Activated CD8-positive, alpha-beta memory T cell treated with anti-CD3 and anti-CD28 coated beads, Interleukin-2, amount 10 ng/mL, durations not matched to agents 7 days and 5 days (primary cell): Measurements from ENCODE around the gene SLC2A13. TPM values are rescaled to one million over a fixed set of nuclear protein-coding genes. Genes with fewer than 3 reads are reported as not detected.
A peak's percentile ranks its signal among the peaks of the same experiment; 100 is the strongest.

Experiments
- ATAC-seq: fragments of 150-1000 bp; cut with Tn5 transposase; one replicate; pipeline ENCODE4 v1.10.0; 2021; ENCODE audit warnings: moderate library complexity
- CTCF ChIA-PET: fragments of 350-600 bp; sonication (Branson Sonifier 250); formaldehyde crosslinking; loops from one replicate; lab custom pipeline; 2021; ENCODE audit warnings: antibody characterized with exemption; lab: Charles Lee
- DNase-seq: peaks from one replicate; pipeline ENCODE4 v3.0.0-alpha.2; 2020
- H3K27ac Mint-ChIP-seq: one replicate; pipeline ENCODE4 v1.8.0; 2021; ENCODE audit warnings: mild to moderate bottlenecking, mixed read lengths
- H3K27me3 Mint-ChIP-seq: one replicate; pipeline ENCODE4 v1.8.0; 2021; ENCODE audit warnings: mixed read lengths
- H3K36me3 Mint-ChIP-seq: one replicate; pipeline ENCODE4 v1.8.0; 2021; ENCODE audit warnings: mild to moderate bottlenecking, mixed read lengths
- H3K4me1 Mint-ChIP-seq: one replicate; pipeline ENCODE4 v1.8.0; 2021; ENCODE audit warnings: mixed read lengths
- H3K4me3 Mint-ChIP-seq: one replicate; pipeline ENCODE4 v1.8.0; 2021; ENCODE audit warnings: mild to moderate bottlenecking, moderate library complexity, mixed read lengths
- H3K9me3 Mint-ChIP-seq: one replicate; pipeline ENCODE4 v1.8.0; 2022; ENCODE audit warnings: low read depth, mixed read lengths
- total RNA-seq, 2 experiments: library from RNA; stranded (reverse); gene quantifications; one replicate each; pipeline ENCODE4 v1.2.3, GENCODE V29; 2021

Gene SLC2A13
- total RNA-seq, 2 experiments from 2014 or later: 7.8 to 8.0 TPM

DNA sequence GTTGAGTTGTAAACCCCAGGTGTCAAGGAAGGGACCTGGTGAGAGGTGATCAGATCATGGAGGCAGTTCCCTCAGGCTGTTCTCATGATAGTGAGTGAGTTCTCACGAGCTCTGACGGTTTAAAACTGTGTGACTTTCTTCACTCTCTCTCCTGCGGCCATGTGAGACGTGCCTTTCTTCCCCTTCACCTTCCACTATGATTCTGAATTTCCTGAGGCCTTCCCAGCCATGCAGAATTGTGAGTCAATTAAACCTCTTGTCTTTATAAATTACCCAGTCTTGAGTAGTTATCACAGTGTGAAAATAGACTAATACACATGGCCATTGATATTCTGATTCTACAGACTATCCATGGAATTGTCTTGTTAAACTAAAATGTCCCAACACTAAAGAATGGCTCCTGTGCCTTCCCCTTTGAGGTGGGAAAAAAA lies 85.6 kb downstream of the SLC2A13 start:
- Mint-ChIP-seq H3K9me3 (no peaks in the 10 kb centered on the region), H3K27ac (no peak overlapping the region), H3K36me3 (peaks cover 4% of the 10 kb centered on the region)

DNA sequence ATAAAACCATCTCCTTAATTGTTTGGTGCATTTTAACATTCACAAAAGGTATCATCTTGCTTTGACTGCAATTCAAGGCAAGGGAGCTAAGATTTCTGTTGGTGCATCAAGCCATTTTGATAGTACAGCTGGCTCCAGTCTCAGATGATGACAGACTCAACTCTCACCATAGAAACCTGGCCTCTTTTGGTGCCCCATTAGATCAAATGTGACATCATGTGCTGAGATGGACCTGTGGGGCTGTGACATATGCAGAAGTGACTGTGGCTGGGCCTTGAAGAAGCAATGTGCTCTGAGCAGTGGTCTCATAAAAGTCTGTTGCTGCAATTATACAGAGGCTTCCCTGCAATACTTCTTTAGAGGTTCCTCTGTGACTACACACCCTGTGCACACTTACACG lies 88.4 kb downstream of the SLC2A13 start:
- Mint-ChIP-seq H3K4me3 (no peak overlapping the region), H3K9me3 (no peaks in the 10 kb centered on the region), H3K4me1 (peaks cover 14% of the 10 kb centered on the region), H3K27ac (no peak overlapping the region), H3K27me3 (no peaks in the 10 kb centered on the region), H3K36me3 (peaks cover 2% of the 10 kb centered on the region)
- no peak for ATAC-seq
- no peak for DNase-seq
- CTCF ChIA-PET: interaction anchor here (1.5 kb wide), 1 partner anchor 90 kb away, joined by 5 read pairs; no protein-coding TSS in a partner anchor

More for the DNA sequence above, 85.6 kb downstream of the SLC2A13 start:
- ATAC-seq (no peak), DNase-seq (no peak)
- no peaks in the 10 kb centered on the region for H3K27me3 Mint-ChIP-seq
- no peak overlapping the region for H3K4me3 Mint-ChIP-seq
- CTCF ChIA-PET: interaction anchor here (2.5 kb wide), 1 partner anchor 9 kb away, joined by 7 read pairs; no protein-coding TSS in a partner anchor
- peaks cover 3% of the 10 kb centered on the region for H3K4me1 Mint-ChIP-seq

DNA sequence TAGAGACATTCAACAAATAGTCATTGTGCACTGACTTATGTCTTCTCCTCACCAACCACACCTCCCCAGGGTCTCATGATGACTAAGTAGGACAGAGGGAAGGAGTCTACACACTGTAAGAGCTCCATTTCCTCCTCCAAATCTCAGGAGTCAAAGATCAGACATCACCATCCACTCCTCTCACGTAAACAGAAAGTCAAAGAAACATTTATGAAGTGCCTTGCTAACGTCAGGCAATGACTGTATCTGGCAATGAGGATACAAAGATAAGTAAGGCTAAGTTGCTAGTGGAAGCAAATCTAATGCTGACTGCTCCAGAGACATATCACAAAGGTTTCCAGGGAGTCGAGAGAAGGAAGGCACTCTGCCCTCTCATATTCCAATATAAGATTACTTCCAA lies 88.9 kb downstream of the SLC2A13 start:
- Mint-ChIP-seq H3K4me3 (no peak overlapping the region), H3K27ac (no peak overlapping the region), H3K27me3 (no peaks in the 10 kb centered on the region), H3K9me3 (no peaks in the 10 kb centered on the region), H3K4me1 (peaks cover 17% of the 10 kb centered on the region), H3K36me3 (peaks cover 2% of the 10 kb centered on the region)
- CTCF ChIA-PET: interaction anchor here (1.5 kb wide), 1 partner anchor 90 kb away, joined by 5 read pairs; no protein-coding TSS in a partner anchor
- DNase-seq (no peak), ATAC-seq (no peak)

DNA sequence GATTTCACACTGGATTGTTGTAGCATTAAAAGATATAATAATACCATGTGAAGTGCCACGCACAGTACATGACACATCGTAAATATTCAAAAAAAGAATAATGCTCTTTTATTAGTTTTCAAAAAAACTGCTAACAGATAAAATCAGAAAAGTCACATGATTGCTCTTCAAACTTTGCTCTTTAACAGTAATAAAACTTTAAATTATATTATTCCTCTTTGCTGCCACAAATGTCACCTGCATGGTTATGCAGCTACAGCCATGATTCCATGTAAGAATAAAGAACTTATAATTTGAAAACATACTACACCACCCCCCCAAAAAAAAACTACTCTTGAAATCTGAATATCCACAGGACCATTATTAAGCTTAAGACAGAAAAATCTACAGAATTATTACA lies 90.0 kb downstream of the SLC2A13 start:
- no peaks in the 10 kb centered on the region for H3K27me3 Mint-ChIP-seq
- peaks cover 2% of the 10 kb centered on the region for H3K36me3 Mint-ChIP-seq
- H3K27ac Mint-ChIP-seq: no peak overlapping the region
- no peaks in the 10 kb centered on the region for H3K9me3 Mint-ChIP-seq
- CTCF ChIA-PET: interaction anchor here (0.8 to 1.5 kb wide), 2 partner anchors 91 to 102 kb away, joined by 3 to 5 read pairs; no protein-coding TSS in a partner anchor
- ATAC-seq: no peak
- H3K4me3 Mint-ChIP-seq: no peak overlapping the region
- DNase-seq: no peak
- peaks cover 27% of the 10 kb centered on the region for H3K4me1 Mint-ChIP-seq

DNA sequence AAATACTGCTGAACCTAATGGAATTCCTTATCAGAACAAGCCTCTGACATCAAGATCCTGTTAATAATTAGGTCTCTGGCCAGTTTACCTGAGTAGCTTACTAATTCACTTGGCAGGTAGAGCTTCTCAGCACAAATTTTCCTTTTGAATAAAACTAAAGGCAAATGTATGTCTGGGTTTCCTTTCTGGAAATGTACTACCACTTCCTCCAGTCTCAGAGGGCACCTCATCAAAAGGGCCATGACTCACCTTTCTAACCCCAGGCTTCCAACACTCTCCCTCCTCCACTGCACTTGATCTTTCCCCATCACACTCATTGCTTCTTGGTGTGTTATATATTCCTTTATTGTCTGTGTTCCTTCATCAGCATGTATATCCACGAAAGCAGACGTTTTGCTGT lies 90.5 kb downstream of the SLC2A13 start:
- CTCF ChIA-PET: no interaction called here
- ATAC-seq (no peak), DNase-seq (no peak)
- H3K4me3 Mint-ChIP-seq: no peak overlapping the region
- no peaks in the 10 kb centered on the region for H3K27me3 Mint-ChIP-seq
- peaks cover 2% of the 10 kb centered on the region for H3K36me3 Mint-ChIP-seq
- no peak overlapping the region for H3K27ac Mint-ChIP-seq
- no peaks in the 10 kb centered on the region for H3K9me3 Mint-ChIP-seq
- peaks cover 29% of the 10 kb centered on the region for H3K4me1 Mint-ChIP-seq

DNA sequence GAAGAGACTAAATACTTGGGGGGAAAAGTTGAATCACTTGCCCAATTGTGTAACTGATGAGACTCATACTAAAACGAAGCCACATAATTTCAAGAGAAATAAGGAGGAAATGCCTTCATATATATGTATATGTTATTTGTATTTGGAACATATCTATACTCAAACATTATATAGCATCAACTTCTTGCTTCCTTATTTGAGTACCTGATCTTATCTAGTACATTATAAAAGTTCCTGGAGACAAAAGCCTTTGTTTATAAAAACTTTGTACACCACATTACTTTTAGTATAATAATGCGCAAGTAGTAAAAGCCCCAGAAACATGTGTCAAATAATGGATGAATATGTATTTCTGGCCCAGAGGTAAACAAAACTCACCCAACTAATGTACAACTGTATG lies 92.0 kb downstream of the SLC2A13 start:
- no peaks in the 10 kb centered on the region for H3K9me3 Mint-ChIP-seq
- no peak for DNase-seq
- H3K27me3 Mint-ChIP-seq: no peaks in the 10 kb centered on the region
- CTCF ChIA-PET: interaction anchor here (2.1 kb wide), 1 partner anchor 93 kb away, joined by 11 read pairs; the partner anchor contains the start of gene SLC2A13
- no peak overlapping the region for H3K4me3 Mint-ChIP-seq
- no peak for ATAC-seq
- peaks cover 29% of the 10 kb centered on the region for H3K4me1 Mint-ChIP-seq
- no peak overlapping the region for H3K27ac Mint-ChIP-seq
- H3K36me3 Mint-ChIP-seq: peaks cover 2% of the 10 kb centered on the region

DNA sequence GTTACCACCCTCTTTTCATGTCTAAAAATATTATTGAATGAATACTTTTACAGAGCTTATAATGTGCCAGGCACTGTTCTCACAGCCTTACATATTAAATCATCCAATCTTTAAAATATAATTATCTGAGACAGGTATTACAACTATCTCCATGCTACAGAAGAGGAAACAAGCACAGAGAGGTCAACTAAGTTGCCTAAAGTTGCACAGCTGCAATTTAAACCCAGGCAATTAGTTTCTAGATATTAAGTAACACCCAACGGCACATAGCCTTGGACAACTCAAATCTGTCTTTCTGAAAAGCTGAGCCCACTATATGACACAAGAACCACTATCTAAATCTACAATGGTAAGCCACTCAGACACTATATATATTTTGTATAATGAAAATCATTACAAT lies 92.6 kb downstream of the SLC2A13 start:
- no peak overlapping the region for H3K4me3 Mint-ChIP-seq
- H3K4me1 Mint-ChIP-seq: peaks cover 29% of the 10 kb centered on the region
- peaks cover 2% of the 10 kb centered on the region for H3K36me3 Mint-ChIP-seq
- CTCF ChIA-PET: interaction anchor here (2.1 kb wide), 1 partner anchor 93 kb away, joined by 11 read pairs; the partner anchor contains the start of gene SLC2A13
- H3K9me3 Mint-ChIP-seq: no peaks in the 10 kb centered on the region
- DNase-seq (no peak), ATAC-seq (no peak)
- H3K27ac Mint-ChIP-seq: no peak overlapping the region
- no peaks in the 10 kb centered on the region for H3K27me3 Mint-ChIP-seq

DNA sequence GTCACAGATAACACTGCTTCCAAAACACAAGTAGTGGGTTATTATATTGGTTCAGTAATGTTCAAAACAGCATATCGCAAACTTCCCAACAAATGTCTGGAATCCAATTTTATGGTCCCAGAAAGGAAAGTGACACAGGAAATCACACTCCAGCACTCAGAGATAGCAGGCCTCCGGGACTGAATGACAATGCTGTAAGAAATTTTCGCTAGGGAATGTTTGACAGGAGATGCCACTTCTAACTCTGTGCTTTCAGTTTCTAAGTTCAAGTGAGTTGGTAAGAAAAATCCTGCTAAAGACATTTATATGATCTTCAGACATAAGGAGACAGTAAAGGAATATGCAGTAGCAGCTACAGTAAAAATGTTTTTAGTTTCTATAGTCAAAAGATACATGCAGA lies 93.2 kb downstream of the SLC2A13 start:
- Mint-ChIP-seq H3K4me3 (no peak overlapping the region), H3K4me1 (peaks cover 29% of the 10 kb centered on the region), H3K36me3 (peaks cover 2% of the 10 kb centered on the region), H3K27ac (no peak overlapping the region), H3K9me3 (no peaks in the 10 kb centered on the region), H3K27me3 (no peaks in the 10 kb centered on the region)
- ATAC-seq: no peak
- DNase-seq: no peak
- CTCF ChIA-PET: interaction anchor here (2.1 kb wide), 1 partner anchor 94 kb away, joined by 11 read pairs; the partner anchor contains the start of gene SLC2A13

DNA sequence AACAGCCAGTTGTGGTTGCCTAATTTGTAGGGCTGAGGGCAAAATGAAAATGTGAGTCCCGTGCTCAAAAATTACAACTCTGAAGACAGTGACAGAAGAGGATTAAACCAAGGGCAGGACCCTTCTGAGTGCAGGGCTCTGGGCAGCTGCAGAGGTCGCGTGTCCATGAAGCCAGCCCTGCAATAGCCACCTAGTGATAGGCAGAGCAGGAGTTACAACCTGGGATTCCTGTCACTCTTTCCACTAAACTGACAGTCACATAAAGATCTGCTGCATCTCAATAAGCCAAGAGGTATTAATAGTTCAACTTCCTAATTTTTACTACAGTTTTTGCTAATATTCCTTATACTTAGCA lies 94.1 kb downstream of the SLC2A13 start:
- CTCF ChIA-PET: interaction anchor here (0.7 to 3.1 kb wide), 31 partner anchors 9 to 687 kb away, joined by 3 to 93 read pairs (median 4); partner anchors contain the start of gene SLC2A13
- ATAC-seq (peak; percentile 45), DNase-seq (no peak)
- Mint-ChIP-seq H3K27me3 (no peaks in the 10 kb centered on the region), H3K27ac (peak overlapping the region; percentile 51), H3K4me3 (peak overlapping the region; percentile 62), H3K9me3 (no peaks in the 10 kb centered on the region), H3K36me3 (peaks cover 2% of the 10 kb centered on the region), H3K4me1 (peaks cover 29% of the 10 kb centered on the region)

DNA sequence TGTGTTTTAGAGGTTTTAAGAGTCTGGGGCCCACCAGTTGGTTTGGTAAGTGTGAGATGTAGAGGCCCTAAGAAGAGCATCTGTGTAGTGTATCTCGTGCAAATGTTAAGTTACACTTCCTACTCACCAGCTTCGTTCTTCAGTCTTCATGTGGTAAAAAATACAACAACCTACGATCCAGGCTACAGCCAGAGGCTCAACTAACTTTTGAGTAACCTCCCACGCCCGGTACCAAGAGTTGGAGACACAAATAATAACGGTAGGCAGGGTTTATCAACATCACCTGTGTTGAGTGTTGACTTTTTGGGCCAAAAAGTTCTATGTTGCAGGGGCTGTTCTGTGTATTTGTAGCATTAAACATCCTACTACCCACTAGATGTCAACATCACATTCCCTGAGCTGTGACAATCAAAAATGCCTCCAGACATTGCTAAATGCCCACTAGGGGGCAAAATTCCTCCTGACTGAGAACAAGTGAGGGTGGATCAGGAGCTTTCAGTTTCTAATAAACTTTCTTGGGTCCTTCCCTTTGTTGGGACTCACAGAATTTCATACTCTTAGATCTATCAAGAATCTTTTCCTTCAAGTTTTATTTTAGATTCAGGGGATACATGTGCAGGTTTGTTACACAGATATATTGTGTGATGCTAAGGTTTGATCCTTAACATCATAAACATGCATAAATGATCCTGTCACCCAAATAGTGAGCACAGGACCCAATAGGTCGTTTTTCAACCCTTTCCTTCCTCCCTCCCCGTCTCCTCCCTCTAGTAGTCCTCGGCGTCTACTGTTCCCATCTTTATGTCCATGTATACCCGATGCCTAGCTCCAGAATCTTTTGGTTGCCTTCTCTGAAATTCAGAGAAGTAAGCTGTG lies 94.7 kb downstream of the SLC2A13 start:
- no peaks in the 10 kb centered on the region for H3K9me3 Mint-ChIP-seq
- DNase-seq: peak; percentile 72
- peak overlapping the region; percentile 51 for H3K27ac Mint-ChIP-seq
- H3K27me3 Mint-ChIP-seq: no peaks in the 10 kb centered on the region
- peaks cover 29% of the 10 kb centered on the region for H3K4me1 Mint-ChIP-seq
- CTCF ChIA-PET: interaction anchor here (0.7 to 3.1 kb wide), 32 partner anchors 9 to 686 kb away, joined by 3 to 93 read pairs (median 4); partner anchors contain the start of gene SLC2A13
- peak; percentile 92 for ATAC-seq
- H3K4me3 Mint-ChIP-seq: peak overlapping the region; percentile 62
- H3K36me3 Mint-ChIP-seq: peaks cover 2% of the 10 kb centered on the region

DNA sequence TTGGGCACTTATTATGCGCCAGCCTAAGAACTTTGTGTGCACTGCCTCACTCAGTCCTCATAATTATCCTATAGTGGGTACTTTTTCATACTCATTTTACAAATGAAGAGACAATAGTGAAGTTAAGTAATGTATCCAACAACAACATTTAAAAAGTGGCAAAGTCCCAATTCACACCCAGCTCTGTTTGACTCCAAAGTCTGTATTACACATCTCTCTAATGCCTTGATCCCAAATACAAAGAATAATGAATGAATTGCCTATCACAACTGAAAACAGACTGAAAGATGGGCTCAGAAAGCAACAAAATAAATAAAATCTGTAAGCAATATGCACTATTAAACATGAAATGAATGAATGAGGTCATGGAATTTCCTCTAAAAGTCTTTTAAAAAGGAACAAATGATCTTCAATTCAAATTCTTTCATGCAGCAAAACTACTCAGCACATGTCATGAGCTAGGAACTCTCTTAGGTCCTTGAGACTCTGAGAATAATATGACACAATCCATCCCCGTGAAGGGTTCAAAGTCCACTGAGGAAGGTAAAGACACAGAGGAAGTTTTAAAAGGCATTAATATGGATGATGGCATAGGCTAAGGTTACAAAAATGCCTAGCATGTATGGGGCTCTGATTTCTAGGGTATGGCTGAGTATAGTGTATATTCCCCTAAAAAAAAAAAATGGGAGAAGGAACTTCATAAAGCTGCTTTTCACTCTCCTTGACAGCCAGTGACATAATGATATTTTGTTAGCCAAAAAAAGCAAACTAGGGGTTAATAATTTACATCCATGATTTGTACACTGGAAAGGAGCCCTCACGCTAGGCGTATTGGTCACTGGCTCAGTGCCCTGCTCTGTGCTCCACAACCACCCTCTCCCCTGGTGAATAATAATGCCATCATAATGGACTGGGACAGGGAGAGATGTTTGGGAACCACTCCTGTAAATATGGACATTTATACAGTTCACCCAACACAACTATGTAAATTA lies 103.4 kb downstream of the SLC2A13 start:
- Mint-ChIP-seq H3K4me1 (peaks cover 3% of the 10 kb centered on the region), H3K9me3 (peaks cover 12% of the 10 kb centered on the region), H3K36me3 (peaks cover 20% of the 10 kb centered on the region), H3K27ac (no peak overlapping the region), H3K27me3 (no peaks in the 10 kb centered on the region), H3K4me3 (no peak overlapping the region)
- CTCF ChIA-PET: interaction anchor here (0.7 kb wide), 1 partner anchor 9 kb away, joined by 3 read pairs; no protein-coding TSS in a partner anchor
- ATAC-seq (no peak), DNase-seq (no peak)

DNA sequence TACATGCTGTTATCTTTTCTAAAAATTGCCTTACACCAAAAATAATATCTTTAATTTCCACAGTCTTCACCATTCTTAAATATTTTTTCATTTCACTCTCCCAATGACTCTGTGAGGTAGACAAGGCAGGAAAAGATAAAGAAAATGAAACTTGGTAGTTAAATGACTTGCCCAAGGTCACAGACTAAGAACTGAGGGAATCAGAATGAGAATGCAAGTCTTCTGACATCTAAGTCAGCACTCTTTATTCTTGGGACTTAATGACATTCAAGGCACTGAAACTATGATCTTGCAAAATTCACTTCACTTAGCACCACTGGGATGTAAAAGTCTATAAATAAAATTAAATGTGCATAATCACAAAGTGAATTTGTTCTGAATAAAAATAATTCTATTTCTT lies 104.5 kb downstream of the SLC2A13 start:
- peaks cover 3% of the 10 kb centered on the region for H3K4me1 Mint-ChIP-seq
- CTCF ChIA-PET: no interaction called here
- H3K9me3 Mint-ChIP-seq: peaks cover 15% of the 10 kb centered on the region
- H3K4me3 Mint-ChIP-seq: no peak overlapping the region
- no peaks in the 10 kb centered on the region for H3K27me3 Mint-ChIP-seq
- ATAC-seq (no peak), DNase-seq (no peak)
- H3K36me3 Mint-ChIP-seq: peaks cover 20% of the 10 kb centered on the region
- H3K27ac Mint-ChIP-seq: no peak overlapping the region

DNA sequence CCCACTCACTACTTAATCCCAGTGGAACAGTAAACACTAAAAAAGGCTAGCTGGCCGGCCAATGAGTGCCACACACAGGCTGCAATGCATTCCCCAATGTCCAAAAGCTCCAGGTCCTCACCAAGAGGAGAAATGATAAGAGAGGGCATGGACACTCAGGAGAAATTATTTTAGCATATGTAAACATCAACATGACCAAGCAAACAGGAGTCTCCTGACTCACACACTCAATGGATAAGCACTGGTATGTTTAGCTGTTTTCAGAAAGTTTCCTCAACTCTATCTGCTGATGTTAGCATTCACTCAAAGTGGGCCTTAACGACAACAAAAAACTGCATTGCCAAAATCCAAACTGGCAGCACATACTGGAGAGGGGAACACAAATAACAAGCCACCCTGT lies 105.0 kb downstream of the SLC2A13 start:
- Mint-ChIP-seq H3K36me3 (peaks cover 22% of the 10 kb centered on the region), H3K27ac (no peak overlapping the region), H3K27me3 (no peaks in the 10 kb centered on the region), H3K4me3 (no peak overlapping the region), H3K9me3 (peaks cover 16% of the 10 kb centered on the region), H3K4me1 (peaks cover 3% of the 10 kb centered on the region)
- no peak for ATAC-seq
- CTCF ChIA-PET: no interaction called here
- no peak for DNase-seq
